Psoas muscle (tissue), 8 donors: Measurements from ENCODE around the gene MLLT3. TPM values are rescaled to one million over a fixed set of nuclear protein-coding genes. Genes with fewer than 3 reads are reported as not detected.
A peak's percentile ranks its signal among the peaks of the same experiment; 100 is the strongest.

Experiments used
- ATAC-seq, 4 donors: fragments of 200-7000 bp; cut with Tn5 transposase; one replicate each; pipeline ENCODE4 v1.9.1; 2020; ENCODE audit warnings: moderate library complexity in 3 of 4, mild to moderate bottlenecking in 2 of 4
- DNase-seq, 2 donors: peaks; one replicate each; pipeline ENCODE4 v3.0.0-alpha.2; 2020
- H3K27ac ChIP-seq: fragments of 200-600 bp; one replicate; pipeline ENCODE4 v1.8.0; 2022
- H3K27me3 ChIP-seq, 3 donors: fragments of 200-600 bp in 1 of 3; one replicate each; pipeline versions ENCODE4 v1.6.1 to v1.8.0; 2013 to 2022; ENCODE audit warnings: low read length in 2 of 3, mild to moderate bottlenecking in 2 of 3, moderate library complexity in 1 of 3; ENCODE audit not compliant: insufficient read depth in 3 of 3
- H3K36me3 ChIP-seq, 2 donors: fragments of 200-600 bp in 1 of 2; one replicate each; pipeline versions ENCODE4 v1.6.1 to v1.8.0; 2013 to 2022; ENCODE audit warnings: low read depth in 1 of 2, mild to moderate bottlenecking in 1 of 2, moderate library complexity in 1 of 2; ENCODE audit not compliant: insufficient read depth in 1 of 2
- H3K4me1 ChIP-seq: fragments of 200-600 bp; one replicate; pipeline ENCODE4 v1.8.0; 2022
- H3K4me3 ChIP-seq: fragments of 200-600 bp; one replicate; pipeline ENCODE4 v1.8.0; 2022; ENCODE audit warnings: mild to moderate bottlenecking
- H3K9me3 ChIP-seq: fragments of 200-600 bp; one replicate; pipeline ENCODE4 v1.8.0; 2022
- WGBS, 3 donors: extraction: QIAGEN DNeasy Blood & Tissue Kit; methylation state at CpG; one replicate each; pipeline versions ENCODE4 v1.1.6 to v1.1.7; 2013; 5-methylcytosine and 5-hydroxymethylcytosine counted together
- intact Hi-C, 2 donors: fragments of 100-400 bp; cut with DNase I; formaldehyde crosslinking; loops; one replicate each; pipeline versions ENCODE4 v1.11.0 to v1.14.2; 2022
- polyA plus RNA-seq, 3 donors: library from polyadenylated mRNA; stranded (reverse); fragments of 200-250 nt; gene quantifications; one replicate each; pipeline ENCODE4 v1.2.3, GENCODE V29; 2013
- total RNA-seq, 4 donors: library from RNA; stranded (reverse); fragmentation: NEBNext Ultra II Directional in 2 of 4; extraction: Animal tissue kit (Norgen Biotek cat#: 25700) in 2 of 4; gene quantifications; one replicate each; pipeline versions ENCODE4 v1.2.1 to v1.2.4, GENCODE V29; 2021 to 2023
- TF ChIP-seq, protein P1 (sequence below): fragments of 200-600 bp; IDR thresholded peaks from one replicate; pipeline ENCODE4 v1.8.0; 2022; ENCODE audit warnings: antibody characterized with exemption
- donor health status: healthy with polysubstance abuse.
- donor health status: DM: no; HTN: no; CAD: no; lungs with moderate emphysema.
- donor health status: Bipolar disorder and iron deficiency.
- donor health status: healthy.
- donor health status: DM: yes; HTN: yes; CAD: no.
- donor health status: DM: no; HTN: no; CAD: no.
- donor health status: DM: no; HTN: no; CAD: no.
- donor health status: DM: yes; HTN: yes; CAD: no.

MLLT3 gene
- total and polyA plus RNA-seq, 7 donors = 1.2 to 9.8 (median 3.3) TPM

DNA sequence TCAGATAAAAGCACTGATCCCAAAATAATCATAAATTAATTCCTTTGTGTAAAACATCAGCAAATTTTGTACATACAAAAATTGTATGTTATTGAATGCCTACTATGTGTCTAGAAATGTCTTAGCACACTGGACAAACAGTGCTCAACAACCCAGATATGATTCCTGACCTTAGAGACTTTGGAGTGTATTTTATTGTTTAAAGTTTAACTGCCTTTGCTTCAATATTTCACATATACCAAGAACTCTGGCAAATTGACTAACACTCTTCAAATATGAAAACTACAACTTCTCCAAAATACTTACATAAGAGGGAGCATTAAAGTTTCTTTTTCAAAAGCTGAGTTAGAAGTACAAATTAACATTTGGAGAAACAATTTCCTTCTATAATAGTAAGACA, 231.9 kb downstream of the MLLT3 start:
- TF ChIP-seq, protein P1, sequence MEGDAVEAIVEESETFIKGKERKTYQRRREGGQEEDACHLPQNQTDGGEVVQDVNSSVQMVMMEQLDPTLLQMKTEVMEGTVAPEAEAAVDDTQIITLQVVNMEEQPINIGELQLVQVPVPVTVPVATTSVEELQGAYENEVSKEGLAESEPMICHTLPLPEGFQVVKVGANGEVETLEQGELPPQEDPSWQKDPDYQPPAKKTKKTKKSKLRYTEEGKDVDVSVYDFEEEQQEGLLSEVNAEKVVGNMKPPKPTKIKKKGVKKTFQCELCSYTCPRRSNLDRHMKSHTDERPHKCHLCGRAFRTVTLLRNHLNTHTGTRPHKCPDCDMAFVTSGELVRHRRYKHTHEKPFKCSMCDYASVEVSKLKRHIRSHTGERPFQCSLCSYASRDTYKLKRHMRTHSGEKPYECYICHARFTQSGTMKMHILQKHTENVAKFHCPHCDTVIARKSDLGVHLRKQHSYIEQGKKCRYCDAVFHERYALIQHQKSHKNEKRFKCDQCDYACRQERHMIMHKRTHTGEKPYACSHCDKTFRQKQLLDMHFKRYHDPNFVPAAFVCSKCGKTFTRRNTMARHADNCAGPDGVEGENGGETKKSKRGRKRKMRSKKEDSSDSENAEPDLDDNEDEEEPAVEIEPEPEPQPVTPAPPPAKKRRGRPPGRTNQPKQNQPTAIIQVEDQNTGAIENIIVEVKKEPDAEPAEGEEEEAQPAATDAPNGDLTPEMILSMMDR = no peak
- intact Hi-C loops = no loop called here
- no peak for DNase-seq
- H3K9me3 ChIP-seq = no peaks in the 10 kb centered on the region
- H3K36me3 ChIP-seq = no peaks in the 10 kb centered on the region
- no peak for ATAC-seq
- no peaks in the 10 kb centered on the region for H3K27me3 ChIP-seq
- no peak overlapping the region for H3K27ac ChIP-seq
- no peak overlapping the region for H3K4me3 ChIP-seq
- H3K4me1 ChIP-seq = no peaks in the 10 kb centered on the region

DNA sequence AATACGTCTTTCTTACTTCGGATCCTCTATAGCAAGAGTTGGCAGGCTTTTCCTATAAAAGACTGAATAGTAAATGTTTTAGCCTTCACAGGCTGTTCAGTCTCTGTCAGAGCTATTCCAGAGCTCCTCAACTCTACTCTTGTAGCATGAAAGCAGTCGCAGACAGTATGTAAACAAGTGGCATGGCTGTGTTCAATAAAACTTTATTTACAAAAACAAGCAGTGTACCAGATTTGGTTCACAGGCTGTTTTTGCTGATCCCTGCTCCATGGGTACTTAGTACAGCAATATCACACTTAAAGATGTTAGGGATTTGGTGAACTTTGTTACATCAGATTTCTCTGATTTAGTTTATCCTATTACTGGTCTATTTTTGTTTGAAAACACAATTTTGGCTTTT, 235.2 kb downstream of the MLLT3 start:
- Histone ChIP-seq H3K4me1 (peaks cover 1% of the 10 kb centered on the region), H3K9me3 (no peaks in the 10 kb centered on the region), H3K4me3 (no peak overlapping the region), H3K27me3 (no peaks in the 10 kb centered on the region), H3K36me3 (no peaks in the 10 kb centered on the region), H3K27ac (no peak overlapping the region)
- DNase-seq (no peak), ATAC-seq (no peak)
- 90 to 97% (median 93%) methylated on average over 3 of the region's 3 CpGs for WGBS, 3 donors
- intact Hi-C loops = no loop called here
- TF ChIP-seq, protein P1 = no peak

DNA sequence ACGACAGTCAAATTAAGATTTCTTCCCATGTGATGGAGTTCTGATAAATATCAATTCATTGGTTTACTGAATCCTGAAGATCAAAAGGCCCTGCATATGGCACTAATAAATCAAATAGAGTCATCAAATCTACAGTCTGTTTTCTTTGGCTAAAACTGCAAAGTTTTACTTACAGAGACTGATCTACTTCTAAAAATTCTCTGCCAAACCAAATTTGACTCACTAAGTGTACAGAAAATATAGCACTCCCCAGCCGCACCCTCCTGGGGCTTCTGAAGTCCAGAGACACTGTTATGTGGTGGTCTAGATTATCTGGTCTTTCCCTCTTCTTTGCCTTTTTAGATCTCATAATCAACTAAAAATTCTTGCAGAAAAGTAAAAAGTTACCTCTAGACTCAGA, 237.7 kb downstream of the MLLT3 start:
- 86 to 89% (median 88%) methylated on average over 2 of the region's 2 CpGs for WGBS, 3 donors
- TF ChIP-seq, protein P1 = no peak
- intact Hi-C loops = no loop called here
- no peaks in the 10 kb centered on the region for H3K27me3 ChIP-seq
- no peaks in the 10 kb centered on the region for H3K9me3 ChIP-seq
- H3K27ac ChIP-seq = no peak overlapping the region
- H3K4me3 ChIP-seq = no peak overlapping the region
- DNase-seq (no peak), ATAC-seq (no peak)
- H3K36me3 ChIP-seq = no peaks in the 10 kb centered on the region
- peaks cover 8% of the 10 kb centered on the region for H3K4me1 ChIP-seq

DNA sequence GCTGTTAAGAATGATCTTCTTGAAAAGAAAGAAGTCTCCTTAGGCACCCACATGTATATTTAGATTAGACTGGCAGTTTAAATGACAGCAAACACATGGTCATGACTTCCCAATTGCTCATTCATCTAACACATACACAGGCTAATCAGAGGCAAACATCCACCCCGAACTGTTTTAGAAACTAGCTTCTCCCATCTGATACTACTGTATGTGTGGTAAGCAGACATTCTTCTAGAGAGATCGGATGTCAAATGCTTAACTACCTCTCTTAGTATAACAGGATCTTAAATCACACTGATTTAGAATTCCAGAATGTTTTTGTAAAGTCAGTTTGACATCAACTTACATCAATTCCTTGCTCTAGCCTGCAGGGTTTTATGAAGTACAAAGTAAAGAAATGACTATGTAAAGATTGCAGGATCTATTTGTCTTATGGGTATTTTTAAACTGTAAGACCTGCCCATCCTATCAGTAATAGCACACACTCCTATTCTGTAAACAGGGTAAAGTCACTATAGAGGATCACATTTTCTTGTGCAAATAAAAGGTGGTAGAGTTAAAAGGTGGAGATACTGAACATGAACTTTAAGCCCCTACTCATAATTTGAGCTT, 239.7 kb downstream of the MLLT3 start:
- DNase-seq = no peak
- Histone ChIP-seq H3K4me3 (no peak overlapping the region), H3K27ac (no peak overlapping the region), H3K27me3 (no peaks in the 10 kb centered on the region), H3K36me3 (no peaks in the 10 kb centered on the region), H3K4me1 (peaks cover 8% of the 10 kb centered on the region), H3K9me3 (no peaks in the 10 kb centered on the region)
- TF ChIP-seq, protein P1 = no peak
- intact Hi-C loops = no loop called here
- peak in 3 of 4 donors; percentile 69 to 81 (median 76) for ATAC-seq
- 22 to 39% (median 23%) methylated on average over 2 of the region's 2 CpGs for WGBS, 3 donors

DNA sequence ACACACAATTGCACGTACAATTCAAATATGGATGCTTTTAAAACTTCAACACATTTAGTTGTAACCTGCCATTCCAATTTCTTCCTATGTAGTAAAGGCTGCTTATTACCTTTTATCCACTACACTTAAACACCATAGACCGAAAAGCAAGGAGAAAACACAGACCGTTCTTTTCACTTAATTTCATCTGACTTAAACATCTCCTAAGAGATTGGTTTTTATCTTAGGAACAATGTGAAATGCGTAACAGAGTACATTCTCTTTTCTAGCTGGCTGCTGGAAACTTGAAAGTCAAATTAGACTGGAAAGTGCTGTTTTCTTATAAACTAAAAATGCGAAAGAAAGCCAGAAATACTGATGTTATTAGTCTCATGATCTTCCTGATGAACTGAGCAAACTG, 241.8 kb downstream of the MLLT3 start:
- 86 to 92% (median 90%) methylated on average over 5 of the region's 5 CpGs for WGBS, 3 donors
- peaks cover 8% of the 10 kb centered on the region for H3K4me1 ChIP-seq
- H3K36me3 ChIP-seq = no peaks in the 10 kb centered on the region
- no peak overlapping the region for H3K27ac ChIP-seq
- ATAC-seq = no peak
- no peak overlapping the region for H3K4me3 ChIP-seq
- TF ChIP-seq, protein P1 = no peak
- no peaks in the 10 kb centered on the region for H3K9me3 ChIP-seq
- no peak for DNase-seq
- intact Hi-C loops = no loop called here
- no peaks in the 10 kb centered on the region for H3K27me3 ChIP-seq
